ENCODE results near the gene MCOLN2. TPM values are rescaled to one million over a fixed set of nuclear protein-coding genes. Genes with fewer than 3 reads are reported as not detected.

MCOLN2 gene
- 1.3 and 1.7 TPM in 2 replicates for total RNA-seq

- peak within 1 kb of the TSS; percentile 62 for H3K4me3 ChIP-seq (ENCODE audit: low read depth, low read length)
- DNase-seq (ENCODE audit: low read depth): peak; percentile 16
- TF ChIP-seq CTCF (IDR thresholded peaks at IDR 0.05; ENCODE audit: insufficient read depth, low read depth, low read length): no peak
These were observed at the start of gene MCOLN2 for GRCh38 chr1:84996846-84997666. Gene MCOLN2, minus strand, starts transcription at chr1:84997113. Its CDS starts 241 bp downstream, at chr1:84996872.

- no peak for DNase-seq (ENCODE audit: low read depth)
- TF ChIP-seq CTCF (IDR thresholded peaks at IDR 0.05; ENCODE audit: insufficient read depth, low read depth, low read length): no peak
- no peak overlapping the region for H3K4me3 ChIP-seq (ENCODE audit: low read depth, low read length)
These were observed 45.5 kb upstream of the MCOLN2 start for GRCh38 chr1:85042413-85042812.

- no peak overlapping the region for H3K4me3 ChIP-seq (ENCODE audit: low read depth, low read length)
- no peak for TF ChIP-seq CTCF (IDR thresholded peaks at IDR 0.05; ENCODE audit: insufficient read depth, low read depth, low read length)
These were observed 44.9 kb upstream of the MCOLN2 start for GRCh38 chr1:85041793-85042192.

GRCh38 chr1:85033221-85033620, 36.3 kb upstream of the MCOLN2 start:
- no peak for DNase-seq (ENCODE audit: low read depth)
- no peak overlapping the region for H3K4me3 ChIP-seq (ENCODE audit: low read depth, low read length)
- TF ChIP-seq CTCF (IDR thresholded peaks at IDR 0.05; ENCODE audit: insufficient read depth, low read depth, low read length): no peak

More at GRCh38 chr1:85041793-85042192, 44.9 kb upstream of the MCOLN2 start:
- DNase-seq (ENCODE audit: low read depth): no peak

GRCh38 chr1:85030536-85030935, 33.6 kb upstream of the MCOLN2 start:
- peak; percentile 15 for DNase-seq (ENCODE audit: low read depth)
- H3K4me3 ChIP-seq (ENCODE audit: low read depth, low read length): no peak overlapping the region
- TF ChIP-seq CTCF (IDR thresholded peaks at IDR 0.05; ENCODE audit: insufficient read depth, low read depth, low read length): no peak

- no peak overlapping the region for H3K4me3 ChIP-seq (ENCODE audit: low read depth, low read length)
- no peak for DNase-seq (ENCODE audit: low read depth)
- no peak for TF ChIP-seq CTCF (IDR thresholded peaks at IDR 0.05; ENCODE audit: insufficient read depth, low read depth, low read length)
These were observed 31.2 kb upstream of the MCOLN2 start for GRCh38 chr1:85028151-85028550.
